Keratinocyte (primary cell): ENCODE measurements around the gene NIN. TPM values are rescaled to one million over a fixed set of nuclear protein-coding genes. Genes with fewer than 3 reads are reported as not detected.
A peak's percentile ranks its signal among the peaks of the same experiment; 100 is the strongest.

Experiments
- DNase-seq: peaks from one replicate; pipeline ENCODE4 v3.0.0-alpha.2; 2011; ENCODE audit warnings: low read depth, missing footprints, low spot score
- FAIRE-seq: peaks from 2 replicates; lab custom pipeline; 2011; peaks lifted over from hg19 to GRCh38; lab: Jason Lieb, UNC
- H2AFZ ChIP-seq: 2 replicates; pipeline ENCODE4 v1.6.0; 2012; ENCODE audit warnings: low read length, control low read depth, inconsistent platforms; ENCODE audit not compliant: control insufficient read depth
- H3K27ac ChIP-seq: 2 replicates; pipeline ENCODE4 v1.5.1; 2011; ENCODE audit warnings: low read length; ENCODE audit not compliant: control insufficient read depth, insufficient read depth
- H3K27me3 ChIP-seq: 3 replicates; pipeline ENCODE4 v1.6.0; 2011; ENCODE audit warnings: low read length; ENCODE audit not compliant: control insufficient read depth, insufficient read depth; ENCODE audit errors: extremely low read depth
- H3K36me3 ChIP-seq, 2 experiments: 2 replicates in 1 of 2; 3 replicates in 1 of 2; pipeline ENCODE4 v1.5.1; 2011; ENCODE audit warnings: low read length in 2 of 2, mild to moderate bottlenecking in 1 of 2; ENCODE audit not compliant: control insufficient read depth in 2 of 2, insufficient read depth in 2 of 2; ENCODE audit errors: extremely low read depth in 1 of 2
- H3K4me1 ChIP-seq: 3 replicates; pipeline ENCODE4 v1.5.1; 2011; ENCODE audit warnings: low read length; ENCODE audit not compliant: control insufficient read depth, insufficient read depth; ENCODE audit errors: extremely low read depth
- H3K4me2 ChIP-seq: 3 replicates; pipeline ENCODE4 v1.6.0; 2011; ENCODE audit warnings: low read depth, low read length; ENCODE audit not compliant: control insufficient read depth, insufficient read depth; ENCODE audit errors: extremely low read depth
- H3K4me3 ChIP-seq, 3 experiments: fragments of 200-600 bp in 1 of 3; sonication (generic) in 1 of 3; 2 replicates in 2 of 3; 3 replicates in 1 of 3; pipeline ENCODE4 v1.5.1; 2011 to 2016; ENCODE audit warnings: low read length in 3 of 3, mild to moderate bottlenecking in 3 of 3, control low read depth in 2 of 3, inconsistent platforms in 1 of 3, low read depth in 1 of 3, mixed read lengths in 1 of 3, mixed run types in 1 of 3, moderate library complexity in 1 of 3; ENCODE audit not compliant: control insufficient read depth in 2 of 3, insufficient read depth in 2 of 3; ENCODE audit errors: extremely low read depth in 1 of 3
- H3K79me2 ChIP-seq: 2 replicates; pipeline ENCODE4 v1.6.0; 2012; ENCODE audit warnings: low read length; ENCODE audit not compliant: control insufficient read depth, insufficient read depth
- H3K9ac ChIP-seq: 3 replicates; pipeline ENCODE4 v1.6.0; 2011; ENCODE audit warnings: low read length; ENCODE audit not compliant: control insufficient read depth, insufficient read depth; ENCODE audit errors: extremely low read depth
- H3K9me1 ChIP-seq: 3 replicates; pipeline ENCODE4 v1.6.0; 2011; ENCODE audit warnings: low read length; ENCODE audit not compliant: control insufficient read depth, insufficient read depth; ENCODE audit errors: extremely low read depth
- H3K9me3 ChIP-seq: 2 replicates; pipeline ENCODE4 v1.5.1; 2012; ENCODE audit warnings: low read depth, low read length; ENCODE audit not compliant: control insufficient read depth
- H4K20me1 ChIP-seq: 3 replicates; pipeline ENCODE4 v1.6.0; 2011; ENCODE audit warnings: low read length; ENCODE audit not compliant: control insufficient read depth, insufficient read depth; ENCODE audit errors: extremely low read depth
- EZH2 ChIP-seq: IDR thresholded peaks from one replicate; pipeline ENCODE4 v1.6.1; 2012; ENCODE audit warnings: inconsistent platforms, mild to moderate bottlenecking, low read length, moderate library complexity
- dilution Hi-C: fragments of 300-500 bp; cut with MboI; formaldehyde crosslinking; loops from one replicate; pipeline ENCODE4 v1.7.0; 2020; ENCODE audit warnings: low sequenced_read_pairs; ENCODE audit not compliant: extremely low pct_ligation_motif_present
- polyA plus RNA-seq, 5 experiments: library from polyadenylated mRNA; depleted of rRNA in 3 of 5; stranded (reverse) in 3 of 5; stranded (forward) in 1 of 5; unstranded in 1 of 5; fragments of >200 nt; gene quantifications; 1 replicate in 1 of 5; 2 replicates in 3 of 5; 3 replicates in 1 of 5; pipeline versions ENCODE4 v1.2.1 to v1.2.3, GENCODE V29; 2011 to 2012; ENCODE audit warnings: missing spikeins in 2 of 5, low read depth in 1 of 5, low replicate concordance in 1 of 5
- TF ChIP-seq, protein P1 (sequence below), 3 experiments: IDR thresholded peaks in 1 of 3; conservative IDR thresholded peaks in 1 of 3; optimal IDR thresholded peaks in 1 of 3; 2 replicates in 2 of 3; 3 replicates in 1 of 3; pipeline versions ENCODE3 to v1.5.1; 2011; ENCODE audit warnings: low read length in 3 of 3, mild to moderate bottlenecking in 3 of 3, moderate library complexity in 2 of 3, control low read depth in 1 of 3, inconsistent platforms in 1 of 3; ENCODE audit not compliant: insufficient read depth in 2 of 3; ENCODE audit errors: extremely low read depth in 1 of 3

The NIN gene
- polyA plus RNA-seq, 1 donor (not counting 4 experiments of a cell fraction or from before 2014, with no cell fraction given), result 15.2 TPM

DNA sequence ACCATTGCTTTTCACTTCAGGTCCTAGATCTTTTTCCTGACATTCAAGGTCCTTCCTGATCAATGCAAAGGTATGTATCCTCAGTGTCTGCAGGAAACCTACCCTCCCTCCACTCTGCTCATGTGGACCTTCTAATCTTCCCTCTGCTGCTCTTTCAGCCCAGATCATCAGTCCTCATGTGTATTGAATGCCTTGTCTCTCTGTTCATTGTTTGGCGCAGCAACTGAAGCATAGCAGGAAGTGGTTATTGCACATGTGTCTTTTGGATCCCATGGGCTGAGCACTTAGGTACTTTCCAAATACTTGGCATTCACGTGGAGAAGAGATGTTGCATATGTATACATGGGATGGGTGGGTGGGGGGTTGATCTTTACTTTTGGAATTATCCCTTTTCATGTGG is 4.3 kb upstream of the NIN start:
- Histone ChIP-seq H3K79me2 (no peaks in the 10 kb centered on the region), H3K4me2 (no peak overlapping the region), H3K4me1 (peaks cover 4% of the 10 kb centered on the region), H3K9ac (no peak overlapping the region), H2AFZ (peak overlapping the region; percentile 29), H3K27ac (no peak overlapping the region), H3K36me3 (no peaks in the 10 kb centered on the region), H4K20me1 (no peaks in the 10 kb centered on the region), H3K4me3 (no peak overlapping the region), H3K27me3 (no peaks in the 10 kb centered on the region), H3K9me1 (no peaks in the 10 kb centered on the region), H3K9me3 (no peaks in the 10 kb centered on the region)
- FAIRE-seq (peak; percentile 76), DNase-seq (no peak)
- dilution Hi-C loops, result no loop called here
- TF ChIP-seq EZH2, result no peak
- TF ChIP-seq, protein P1, sequence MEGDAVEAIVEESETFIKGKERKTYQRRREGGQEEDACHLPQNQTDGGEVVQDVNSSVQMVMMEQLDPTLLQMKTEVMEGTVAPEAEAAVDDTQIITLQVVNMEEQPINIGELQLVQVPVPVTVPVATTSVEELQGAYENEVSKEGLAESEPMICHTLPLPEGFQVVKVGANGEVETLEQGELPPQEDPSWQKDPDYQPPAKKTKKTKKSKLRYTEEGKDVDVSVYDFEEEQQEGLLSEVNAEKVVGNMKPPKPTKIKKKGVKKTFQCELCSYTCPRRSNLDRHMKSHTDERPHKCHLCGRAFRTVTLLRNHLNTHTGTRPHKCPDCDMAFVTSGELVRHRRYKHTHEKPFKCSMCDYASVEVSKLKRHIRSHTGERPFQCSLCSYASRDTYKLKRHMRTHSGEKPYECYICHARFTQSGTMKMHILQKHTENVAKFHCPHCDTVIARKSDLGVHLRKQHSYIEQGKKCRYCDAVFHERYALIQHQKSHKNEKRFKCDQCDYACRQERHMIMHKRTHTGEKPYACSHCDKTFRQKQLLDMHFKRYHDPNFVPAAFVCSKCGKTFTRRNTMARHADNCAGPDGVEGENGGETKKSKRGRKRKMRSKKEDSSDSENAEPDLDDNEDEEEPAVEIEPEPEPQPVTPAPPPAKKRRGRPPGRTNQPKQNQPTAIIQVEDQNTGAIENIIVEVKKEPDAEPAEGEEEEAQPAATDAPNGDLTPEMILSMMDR (optimal IDR thresholded peaks at IDR 0.05 in 1 of 3, IDR thresholded peaks at IDR 0.05 in 1 of 3, conservative IDR thresholded peaks at IDR 0.05 in 1 of 3; ENCODE audit: extremely low read depth in 1 of 3, insufficient read depth in 2 of 3, low read length in 3 of 3), result no peak

DNA sequence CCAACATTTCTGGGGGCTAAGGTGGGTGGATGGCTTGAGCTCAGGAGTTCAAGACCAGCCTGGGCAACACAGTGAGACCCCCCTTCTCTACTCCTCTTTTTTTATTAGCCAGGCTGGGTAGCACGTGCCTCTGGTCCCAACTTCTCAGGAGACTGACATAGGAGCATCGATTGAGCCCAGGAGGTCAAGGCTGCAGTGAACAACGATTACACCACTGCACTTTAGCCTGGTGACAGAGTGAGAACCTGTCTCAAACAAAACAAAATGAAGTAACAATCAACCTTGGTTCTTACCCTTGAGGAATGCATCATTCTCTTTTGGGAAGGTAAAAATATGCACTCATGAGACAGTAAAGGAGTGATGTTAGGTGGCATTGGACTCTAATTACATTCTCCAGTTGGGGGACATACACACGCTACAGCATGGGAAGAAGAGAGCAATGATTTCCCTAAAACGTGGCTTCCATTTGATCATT is 3.9 kb upstream of the NIN start:
- Histone ChIP-seq H4K20me1 (no peaks in the 10 kb centered on the region), H3K4me3 (no peak overlapping the region), H3K9me3 (no peaks in the 10 kb centered on the region), H3K9ac (no peak overlapping the region), H3K27me3 (no peaks in the 10 kb centered on the region), H3K9me1 (no peaks in the 10 kb centered on the region), H2AFZ (no peak overlapping the region), H3K36me3 (no peaks in the 10 kb centered on the region), H3K4me2 (no peak overlapping the region), H3K27ac (no peak overlapping the region), H3K4me1 (peaks cover 5% of the 10 kb centered on the region), H3K79me2 (peaks cover 4% of the 10 kb centered on the region)
- FAIRE-seq (no peak), DNase-seq (no peak)
- TF ChIP-seq EZH2, result no peak
- TF ChIP-seq, protein P1 (optimal IDR thresholded peaks at IDR 0.05 in 1 of 3, IDR thresholded peaks at IDR 0.05 in 1 of 3, conservative IDR thresholded peaks at IDR 0.05 in 1 of 3; ENCODE audit: extremely low read depth in 1 of 3, insufficient read depth in 2 of 3, low read length in 3 of 3), result no peak
- dilution Hi-C loops, result no loop called here
